Measurements from ENCODE around the gene ZSCAN29. TPM values are rescaled to one million over a fixed set of nuclear protein-coding genes. Genes with fewer than 3 reads are reported as not detected.

Gene ZSCAN29
- total and polyA plus RNA-seq, 2 of the 13 experiments (the other 11 are each of a cell fraction or from before 2014, with no cell fraction given), result 8.3 to 27.4 TPM

- no peaks in the 10 kb centered on the region for H3K9me3 ChIP-seq (ENCODE audit: low read length)
- DNase-seq (ENCODE audit: low spot score) (no peak), FAIRE-seq (no peak), ATAC-seq (no peak)
- no peak overlapping the region for H3K9ac ChIP-seq (ENCODE audit: insufficient read depth, low read depth, low read length)
- ChIA-PET CTCF (ENCODE audit: low intra/inter-chr PET ratio, low total read pairs) (no interaction called here), POLR2A (no interaction called here)
- 94% methylated on average over 5 of the region's 5 CpGs for WGBS (ENCODE audit: low lambda C conversion rate)
- intact Hi-C loops (cut with micrococcal nuclease; ENCODE audit: unreplicated experiment) (no loop called here), in situ Hi-C loops (cut with HindIII; ENCODE audit: extremely low pct_ligation_motif_present, low pct_unique_long_range_greater_than_20kb) (no loop called here)
- no peak for TF ChIP-seq ZGPAT (CRISPR knock-in tag; IDR thresholded peaks at IDR 0.05)
- TF ChIP-seq GATA4 (IDR thresholded peaks at IDR 0.05; ENCODE audit: borderline replicate concordance, low read depth), result no peak
- TF ChIP-seq ZNF563 (CRISPR knock-in tag; IDR thresholded peaks at IDR 0.05), result no peak
- no peak for TF ChIP-seq ZSCAN9 (CRISPR knock-in tag; IDR thresholded peaks at IDR 0.05; ENCODE audit: borderline replicate concordance)
- TF ChIP-seq HMGXB3 (CRISPR knock-in tag; IDR thresholded peaks at IDR 0.05; ENCODE audit: borderline replicate concordance), result no peak
- TF ChIP-seq ZNF644 (CRISPR knock-in tag; IDR thresholded peaks at IDR 0.05; ENCODE audit: low read depth), result no peak
- no peak for TF ChIP-seq NFIC (IDR thresholded peaks at IDR 0.05; ENCODE audit: low read length)
- no peak for TF ChIP-seq ZBTB7A (CRISPR knock-in tag; IDR thresholded peaks at IDR 0.05)
- TF ChIP-seq ZNF550 (CRISPR knock-in tag; IDR thresholded peaks at IDR 0.05; ENCODE audit: borderline replicate concordance), result no peak
- H3K4me3 ChIP-seq (replicated peaks in 1 of 3; ENCODE audit: insufficient read depth in 1 of 3, low read depth in 2 of 3, low read length in 3 of 3), result no peak overlapping the region
- H3K4me2 ChIP-seq (ENCODE audit: low read depth, low read length), result no peak overlapping the region
- H2AFZ ChIP-seq (ENCODE audit: low read length), result no peak overlapping the region
- H3K36me3 ChIP-seq (replicated peaks in 1 of 2; ENCODE audit: control insufficient read depth in 1 of 2, insufficient read depth in 2 of 2, low read length in 2 of 2), result peaks cover 32 to 77% of the 10 kb centered on the region in 2 experiments
- no peak overlapping the region for H3K27ac ChIP-seq (ENCODE audit: extremely low read length, insufficient read depth, low read length)
- peaks cover 5% of the 10 kb centered on the region; the same call in 1 of the 2 replicates for H3K4me1 ChIP-seq (ENCODE audit: insufficient read depth, low read length)
- no peaks in the 10 kb centered on the region for H4K20me1 ChIP-seq (ENCODE audit: insufficient read depth, low read length)
- no TSS peak for BruUV-seq (replicated peaks)
- H3K79me2 ChIP-seq (ENCODE audit: insufficient read depth, low read length), result no peaks in the 10 kb centered on the region
- H3K27me3 ChIP-seq (ENCODE audit: control insufficient read depth in 1 of 2, insufficient read depth in 2 of 2, low read length in 2 of 2), result no peaks in the 10 kb centered on the region
Measured at GRCh38 chr15:43404130-43404529, 33.3 kb upstream of the ZSCAN29 start.

Measured in HepG2 (cell line).